Embryonic facial prominence (tissue), 1 donor: Measurements from ENCODE around the gene STYXL1.
"Not testable (repeated sequence)": the region's sequence is repeated elsewhere in the genome, so short reads cannot be mapped to it uniquely, and the experiment has no call there.

Experiments
- DNase-seq: peaks from one replicate; pipeline ENCODE4 v3.0.0-alpha.2; 2016; ENCODE audit errors: extremely low spot score

Gene STYXL1

GRCh38 chr7:76065016-76065612, 17.3 kb upstream of the STYXL1 start:
- no peak for DNase-seq

- no peak for DNase-seq
These were observed 16.6 kb upstream of the STYXL1 start for GRCh38 chr7:76064208-76064970.

- DNase-seq = no peak
These were observed 15.7 kb upstream of the STYXL1 start for GRCh38 chr7:76063525-76063924.

- DNase-seq = no peak
These were observed 15.3 kb upstream of the STYXL1 start for GRCh38 chr7:76063114-76063513.

- DNase-seq = no peak
These were observed 14.5 kb upstream of the STYXL1 start for GRCh38 chr7:76062254-76062653.

DNA sequence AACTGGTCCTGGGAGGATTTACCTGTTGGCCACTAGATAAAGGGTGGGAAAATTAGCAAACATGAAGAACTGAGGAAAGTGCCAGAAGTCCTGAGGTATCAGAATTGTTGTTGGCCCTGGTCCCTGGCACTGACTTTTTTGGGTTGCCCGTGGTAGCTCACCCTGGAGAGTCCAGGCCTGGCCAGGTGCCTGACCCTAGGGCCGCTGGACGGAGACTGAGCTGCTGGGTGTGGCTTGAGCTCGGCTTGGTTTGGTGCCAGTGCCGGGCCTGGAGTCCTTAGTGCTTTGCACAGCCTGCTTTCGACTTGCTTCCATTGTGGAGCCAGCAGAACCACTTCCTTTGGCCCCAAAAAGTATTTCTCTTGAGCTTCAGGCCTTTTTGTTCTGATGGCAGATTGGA, 13.0 kb upstream of the STYXL1 start:
- DNase-seq = no peak

GRCh38 chr7:76058745-76059144, 10.9 kb upstream of the STYXL1 start:
- DNase-seq = not testable (repeated sequence)

DNA sequence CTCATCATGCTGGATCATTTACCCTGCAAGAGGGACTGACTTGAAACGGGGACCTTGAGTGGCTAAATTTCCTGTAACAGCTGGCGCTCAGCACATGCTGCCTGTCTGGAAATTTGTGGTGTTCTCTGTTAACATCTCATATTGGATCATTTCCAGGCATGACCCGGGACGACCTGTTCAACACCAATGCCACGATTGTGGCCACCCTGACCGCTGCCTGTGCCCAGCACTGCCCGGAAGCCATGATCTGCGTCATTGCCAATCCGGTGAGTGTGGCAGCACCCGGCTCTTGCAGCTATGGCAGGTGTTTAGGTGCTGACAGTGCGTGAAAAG, 10.0 kb upstream of the STYXL1 start:
- no peak for DNase-seq

GRCh38 chr7:76057103-76057812, 9.5 kb upstream of the STYXL1 start:
- DNase-seq = no peak

GRCh38 chr7:76056241-76056640, 8.4 kb upstream of the STYXL1 start:
- DNase-seq = no peak

DNA sequence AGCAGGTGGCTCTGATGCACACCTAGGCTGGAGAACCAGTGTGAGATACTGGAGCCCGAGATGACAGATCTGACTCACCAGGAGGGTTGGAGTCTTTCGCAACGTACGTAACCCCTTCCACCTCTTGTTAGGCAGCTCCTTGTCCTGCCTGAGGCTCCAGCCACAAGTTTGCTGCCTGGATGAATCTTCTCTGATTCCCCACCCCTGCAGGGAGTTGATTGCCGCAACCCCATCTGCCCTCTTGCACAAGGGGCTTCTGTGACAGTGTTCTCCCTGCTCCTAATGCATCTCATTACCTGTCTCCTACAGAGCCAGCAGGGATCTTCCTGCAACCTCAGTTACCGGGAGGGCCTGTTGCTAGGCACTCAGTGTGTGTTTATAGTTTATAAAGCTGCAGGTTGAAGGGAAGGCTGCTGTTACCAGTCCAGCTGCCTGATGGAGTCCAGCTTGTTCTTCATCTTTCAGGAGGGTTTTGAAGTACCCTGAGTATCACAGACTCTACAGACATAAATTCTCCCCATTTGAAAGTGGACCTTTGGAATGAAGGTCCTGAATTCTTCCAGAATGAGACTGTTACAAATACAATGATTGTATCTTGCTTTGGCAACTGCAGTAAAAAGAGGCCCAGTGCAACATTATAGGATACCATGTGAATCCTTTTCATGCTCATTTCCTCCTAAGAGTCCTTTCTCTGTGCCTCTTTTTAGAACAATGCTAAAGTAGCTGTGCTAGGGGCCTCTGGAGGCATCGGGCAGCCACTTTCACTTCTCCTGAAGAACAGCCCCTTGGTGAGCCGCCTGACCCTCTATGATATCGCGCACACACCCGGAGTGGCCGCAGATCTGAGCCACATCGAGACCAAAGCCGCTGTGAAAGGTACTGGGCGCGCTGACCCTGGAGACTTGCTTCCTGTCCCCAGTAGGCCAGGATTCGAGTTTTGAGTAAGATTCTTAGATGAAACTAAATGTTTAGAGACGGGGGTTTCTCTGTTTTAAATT, 6.6 kb upstream of the STYXL1 start:
- no peak for DNase-seq

DNA sequence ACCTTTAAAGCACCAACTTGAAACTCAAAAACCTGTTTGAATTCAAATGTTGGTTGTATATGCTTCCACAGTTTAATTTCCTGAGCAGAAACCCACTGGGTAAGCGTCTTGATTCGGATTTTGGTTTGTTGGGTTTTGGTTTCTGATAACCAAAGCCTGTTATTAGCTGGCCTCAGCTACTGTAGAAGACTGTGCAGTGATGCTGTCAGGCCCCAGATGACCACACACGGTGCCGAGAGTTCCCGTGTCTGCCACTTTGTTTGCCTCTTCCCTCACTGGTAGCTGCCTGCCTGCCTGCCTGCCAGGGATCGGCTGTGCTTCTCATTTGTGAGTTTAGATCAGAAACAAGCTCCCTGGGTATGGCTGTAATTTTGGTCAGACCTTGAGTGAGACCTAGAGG, 5.7 kb upstream of the STYXL1 start:
- DNase-seq = no peak

DNA sequence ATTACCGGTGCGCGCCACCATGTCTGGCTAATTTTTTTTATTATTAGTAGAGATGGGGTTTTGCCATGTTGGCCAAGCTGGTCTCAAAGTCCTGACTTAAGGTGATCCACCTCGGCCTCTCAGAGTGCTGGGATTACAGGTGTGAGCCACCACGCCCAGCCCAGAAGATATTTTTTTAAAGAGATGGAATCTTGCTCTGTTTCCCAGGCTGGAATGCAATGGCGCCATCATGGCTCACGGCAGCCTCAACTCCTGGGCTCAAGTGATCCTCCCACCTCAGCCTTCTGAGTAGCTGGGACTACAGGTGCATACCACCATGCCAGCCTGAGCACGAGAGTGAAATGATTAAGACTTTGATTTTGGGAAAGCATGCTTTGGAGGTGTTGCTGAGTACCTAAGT, 4.9 kb upstream of the STYXL1 start:
- DNase-seq = not testable (repeated sequence)

- no peak for DNase-seq
These were observed 4.0 kb upstream of the STYXL1 start for GRCh38 chr7:76051840-76052239.

- no peak for DNase-seq
These were observed 2.7 kb upstream of the STYXL1 start for GRCh38 chr7:76050545-76050944.

DNA sequence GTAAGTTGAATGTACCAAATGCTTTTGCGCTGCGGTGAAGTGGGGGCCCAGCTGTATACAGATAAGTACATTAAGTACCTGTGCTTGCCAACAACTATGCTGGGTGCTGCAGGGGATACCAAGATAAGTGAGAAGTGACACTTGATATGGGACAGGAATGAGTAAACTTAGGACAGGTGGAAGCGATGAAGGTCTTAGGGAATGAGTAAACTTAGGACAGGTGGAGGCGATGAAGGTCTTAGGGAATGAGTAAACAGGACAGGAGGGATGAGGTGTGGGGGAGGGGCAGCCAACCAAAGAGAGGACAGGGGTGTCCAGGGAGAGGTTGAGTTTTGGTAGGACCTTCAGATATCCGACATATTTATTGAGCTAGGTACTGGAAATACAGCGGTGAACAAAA, 1.5 kb upstream of the STYXL1 start:
- no peak for DNase-seq

DNA sequence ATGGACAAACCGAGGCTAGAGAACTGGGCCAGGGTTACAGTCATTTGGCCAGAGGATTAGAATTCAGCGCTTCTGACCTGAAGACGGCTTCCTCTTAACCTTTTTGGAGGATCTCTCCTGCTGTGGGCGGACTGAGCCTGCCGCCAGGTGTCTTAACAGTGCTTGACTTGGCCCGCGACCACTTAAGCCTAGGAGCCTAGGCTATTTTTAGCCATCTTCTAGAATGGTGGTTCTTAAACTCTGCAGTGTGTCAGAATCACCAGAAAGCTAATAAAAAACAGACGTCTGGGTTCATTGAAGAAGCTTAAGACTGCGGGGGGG, 828 bp upstream of the STYXL1 start:
- DNase-seq = no peak

- DNase-seq = no peak
These were observed 442 bp downstream of the STYXL1 start for GRCh38 chr7:76047305-76047810.

DNA sequence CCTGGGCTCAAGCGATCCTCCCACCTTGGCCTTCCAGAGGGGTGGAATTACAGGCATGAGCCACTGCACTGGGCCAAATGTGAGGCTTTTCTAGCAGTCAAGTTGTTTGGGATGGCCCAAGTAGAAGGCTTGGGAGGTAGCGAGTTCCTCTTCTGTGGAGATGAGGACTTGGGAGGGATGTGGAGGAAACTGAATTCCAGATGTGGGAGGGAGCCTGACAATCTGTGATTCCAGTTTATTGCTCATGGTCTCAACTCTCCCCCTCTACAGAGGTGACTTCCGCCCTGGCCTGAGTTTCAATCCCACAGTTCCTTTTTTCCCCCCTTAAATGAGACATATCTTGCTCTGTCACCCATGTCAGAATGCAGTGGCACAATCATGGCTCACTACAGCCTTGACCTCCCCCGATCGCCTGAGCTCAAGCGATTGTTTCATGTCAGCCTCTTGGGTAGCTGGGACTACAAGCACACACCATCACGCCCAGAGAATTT, 3.4 kb downstream of the STYXL1 start:
- no peak for DNase-seq

- DNase-seq = no peak
These were observed 7.7 kb downstream of the STYXL1 start for GRCh38 chr7:76040126-76040525.

DNA sequence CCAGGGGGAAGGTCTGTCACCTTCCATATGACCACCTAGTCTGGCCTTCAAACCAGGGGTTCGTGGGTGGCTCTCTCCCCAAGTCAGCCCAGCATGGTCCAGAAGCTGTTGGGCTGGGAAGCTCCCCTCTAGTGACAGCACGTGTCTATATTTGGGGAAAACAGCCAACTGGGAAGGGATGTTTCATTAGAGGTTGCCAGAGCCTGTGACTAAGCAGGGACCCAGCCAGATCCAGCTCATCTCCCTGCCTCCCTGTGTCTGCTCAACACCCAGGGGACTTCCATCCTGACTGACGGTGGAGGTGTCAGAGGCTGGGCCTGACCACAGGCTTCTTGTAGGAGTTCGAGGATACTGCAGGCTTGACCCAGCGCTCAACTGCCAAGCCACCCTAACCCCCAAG, 10.5 kb downstream of the STYXL1 start:
- no peak for DNase-seq

- no peak for DNase-seq
These were observed 15.8 kb downstream of the STYXL1 start for GRCh38 chr7:76031964-76032363.
